Activated naive CD4-positive, alpha-beta T cell treated with anti-CD3 and anti-CD28 coated beads for 36 hours (primary cell): ENCODE measurements around the gene JAM3. TPM values are rescaled to one million over a fixed set of nuclear protein-coding genes. Genes with fewer than 3 reads are reported as not detected.
A peak's percentile ranks its signal among the peaks of the same experiment; 100 is the strongest.

Source experiments
- CTCF ChIA-PET: fragments of 350-600 bp; sonication (Branson Sonifier 250); formaldehyde crosslinking; loops from one replicate; lab custom pipeline; 2021; ENCODE audit warnings: antibody characterized with exemption; lab: Charles Lee
- DNase-seq: peaks from one replicate; pipeline ENCODE4 v3.0.0-alpha.2; 2020
- H3K27ac Mint-ChIP-seq: one replicate; pipeline ENCODE4 v1.8.0; 2021; ENCODE audit warnings: mild to moderate bottlenecking, mixed read lengths
- H3K27me3 Mint-ChIP-seq: one replicate; pipeline ENCODE4 v1.8.0; 2021; ENCODE audit warnings: low read depth, mixed read lengths
- H3K36me3 Mint-ChIP-seq: one replicate; pipeline ENCODE4 v1.8.0; 2021; ENCODE audit warnings: low read depth, mixed read lengths
- H3K4me1 Mint-ChIP-seq: one replicate; pipeline ENCODE4 v1.8.0; 2021; ENCODE audit warnings: low read depth, mixed read lengths
- H3K4me3 Mint-ChIP-seq: one replicate; pipeline ENCODE4 v1.8.0; 2021; ENCODE audit warnings: mild to moderate bottlenecking, moderate library complexity, mixed read lengths
- H3K9me3 Mint-ChIP-seq: one replicate; pipeline ENCODE4 v1.8.0; 2021; ENCODE audit warnings: mixed read lengths
- intact Hi-C: fragments of 100-400 bp; cut with micrococcal nuclease; formaldehyde crosslinking; loops from one replicate; pipeline ENCODE4 v1.15.1; 2023
- total RNA-seq, 2 experiments: library from RNA; stranded (reverse); gene quantifications; one replicate each; pipeline ENCODE4 v1.2.3, GENCODE V29; 2021

The JAM3 gene
- total RNA-seq, 2 experiments from 2014 or later: 4.0 to 6.4 TPM

DNA sequence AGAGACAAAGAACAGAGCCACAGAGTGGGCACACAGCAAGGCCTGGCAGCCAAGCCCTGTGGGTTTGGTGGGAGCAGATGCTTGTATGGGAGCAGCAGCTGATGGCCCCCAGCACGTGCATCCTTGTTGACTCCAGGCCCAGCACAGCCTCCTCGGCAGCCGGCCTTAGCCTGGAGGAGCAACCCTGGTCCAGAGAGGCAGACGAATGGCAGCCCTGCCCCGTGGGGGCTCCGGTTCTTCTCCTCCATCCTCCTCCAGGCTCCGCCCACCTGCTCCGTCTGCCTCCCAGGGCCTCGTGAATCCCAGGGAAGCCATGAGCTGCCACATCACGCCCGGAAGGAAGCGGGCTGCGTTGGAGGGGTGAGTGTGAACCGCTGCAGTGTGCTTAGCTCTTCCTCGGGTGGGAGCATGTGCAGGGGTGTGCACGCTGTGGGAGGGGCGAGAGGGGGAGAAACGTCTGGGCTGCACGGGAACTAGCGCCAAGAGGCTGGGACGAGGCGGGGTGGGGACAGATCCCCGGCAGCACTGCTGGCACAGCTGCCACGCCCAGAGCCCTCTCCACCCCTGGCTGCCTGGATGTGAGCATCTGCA, 36.3 kb upstream of the JAM3 start:
- Mint-ChIP-seq H3K27ac (no peak overlapping the region), H3K4me1 (peaks cover 61% of the 10 kb centered on the region), H3K27me3 (no peaks in the 10 kb centered on the region), H3K36me3 (no peaks in the 10 kb centered on the region), H3K4me3 (no peak overlapping the region), H3K9me3 (no peaks in the 10 kb centered on the region)
- intact Hi-C loops: no loop called here
- CTCF ChIA-PET: interaction anchor here (0.6 to 1.2 kb wide), 2 partner anchors 94 to 108 kb away, joined by 3 to 4 read pairs; no protein-coding TSS in a partner anchor
- DNase-seq: peak; percentile 32

- no peak overlapping the region for H3K27ac Mint-ChIP-seq
- DNase-seq: no peak
- peaks cover 58% of the 10 kb centered on the region for H3K4me1 Mint-ChIP-seq
- peak overlapping the region; percentile 44 for H3K4me3 Mint-ChIP-seq
- intact Hi-C loops: no loop called here
- CTCF ChIA-PET: interaction anchor here (0.8 to 1.4 kb wide), 2 partner anchors 17 to 106 kb away, joined by 3 read pairs; no protein-coding TSS in a partner anchor
- H3K9me3 Mint-ChIP-seq: no peaks in the 10 kb centered on the region
- no peaks in the 10 kb centered on the region for H3K36me3 Mint-ChIP-seq
- no peaks in the 10 kb centered on the region for H3K27me3 Mint-ChIP-seq
Measured at GRCh38 chr11:134033276-134033675, 35.6 kb upstream of the JAM3 start.

- CTCF ChIA-PET: interaction anchor here (0.7 to 1.4 kb wide), 4 partner anchors 11 to 106 kb away, joined by 3 to 4 read pairs (median 3); no protein-coding TSS in a partner anchor
- H3K27ac Mint-ChIP-seq: peak overlapping the region; percentile 43
- no peaks in the 10 kb centered on the region for H3K36me3 Mint-ChIP-seq
- peaks cover 52% of the 10 kb centered on the region for H3K4me1 Mint-ChIP-seq
- DNase-seq: peak; percentile 84
- H3K9me3 Mint-ChIP-seq: no peaks in the 10 kb centered on the region
- no peaks in the 10 kb centered on the region for H3K27me3 Mint-ChIP-seq
- H3K4me3 Mint-ChIP-seq: peak overlapping the region; percentile 44
- intact Hi-C loops: loop anchor here (1.0 kb wide), 1 partner anchor 77 kb away; no protein-coding TSS in a partner anchor
Measured at GRCh38 chr11:134033696-134034491, 35.0 kb upstream of the JAM3 start.

DNA sequence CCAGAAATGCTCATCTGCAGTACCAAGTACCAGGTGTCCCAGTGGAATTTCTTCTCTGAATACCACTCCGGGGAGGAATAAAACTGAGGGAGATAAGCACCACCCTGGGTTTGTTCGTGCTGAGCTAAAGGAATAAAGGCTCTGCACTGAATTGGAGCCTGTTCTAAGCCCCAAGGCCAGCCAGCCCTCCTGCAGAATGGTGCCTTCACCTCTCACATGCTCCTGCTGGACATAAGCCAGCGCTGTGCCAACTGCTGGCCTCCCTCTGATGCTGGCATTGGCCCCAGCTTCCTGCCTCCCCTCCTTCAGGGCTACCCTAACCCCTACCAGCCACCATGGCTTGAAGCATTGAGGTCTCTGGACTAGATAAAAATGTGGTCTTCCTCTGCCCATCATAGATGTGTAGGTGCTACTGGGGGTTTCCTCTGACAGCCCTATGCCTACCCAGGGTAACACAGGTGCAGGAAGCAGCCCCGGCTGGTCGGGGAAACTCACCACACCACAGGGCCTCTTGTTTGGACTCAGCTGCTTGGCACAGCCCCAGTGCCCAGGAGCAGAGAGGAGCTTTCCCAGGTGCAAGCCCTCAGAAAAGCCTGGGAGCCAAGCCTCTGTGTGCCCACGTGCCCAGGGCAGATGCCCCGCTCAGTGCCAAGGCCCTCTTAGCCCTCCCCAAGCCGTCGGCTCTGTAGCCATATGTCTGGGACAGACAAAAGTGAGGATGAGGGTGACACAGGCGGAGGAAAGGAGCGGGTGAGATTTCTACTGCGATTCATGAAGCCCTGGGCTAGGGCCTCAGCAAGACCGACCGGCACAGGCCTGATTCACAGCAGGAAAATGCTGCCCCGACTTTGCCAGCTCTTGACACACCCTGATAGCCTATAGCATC, 34.1 kb upstream of the JAM3 start:
- intact Hi-C loops: loop anchor here (1.0 kb wide), 1 partner anchor 77 kb away; no protein-coding TSS in a partner anchor
- CTCF ChIA-PET: interaction anchor here (0.6 to 1.4 kb wide), 3 partner anchors 16 to 87 kb away, joined by 3 to 4 read pairs (median 3); no protein-coding TSS in a partner anchor
- no peak overlapping the region for H3K27ac Mint-ChIP-seq
- no peaks in the 10 kb centered on the region for H3K36me3 Mint-ChIP-seq
- peaks cover 51% of the 10 kb centered on the region for H3K4me1 Mint-ChIP-seq
- no peaks in the 10 kb centered on the region for H3K9me3 Mint-ChIP-seq
- DNase-seq: no peak
- no peak overlapping the region for H3K4me3 Mint-ChIP-seq
- no peaks in the 10 kb centered on the region for H3K27me3 Mint-ChIP-seq

DNA sequence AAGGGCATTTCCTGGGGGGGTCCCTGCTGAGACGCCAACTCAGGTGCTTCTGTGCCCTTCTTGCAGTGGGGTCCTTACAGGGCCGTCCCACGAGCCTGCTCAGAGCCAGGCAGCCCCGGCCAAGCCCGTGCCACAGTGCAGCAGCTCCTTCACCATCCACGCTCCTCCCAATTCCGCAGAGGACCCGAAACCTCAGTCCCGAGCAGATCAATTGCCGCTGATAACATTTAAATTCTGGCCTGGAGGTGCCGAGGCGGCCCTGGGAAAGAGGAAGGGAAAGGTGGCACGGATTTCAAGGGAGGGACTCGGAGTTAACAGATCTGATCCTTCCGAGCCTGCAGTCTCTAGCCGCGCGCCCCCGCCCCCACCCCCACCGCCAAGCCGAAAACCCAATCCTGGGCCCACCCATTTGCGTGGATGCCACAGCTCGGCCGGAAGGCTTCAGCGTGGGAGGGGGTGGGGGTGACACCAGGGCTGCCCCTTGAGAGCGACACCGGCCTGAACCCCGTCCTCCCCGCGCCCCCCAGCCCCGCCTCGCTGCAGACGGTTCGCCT, 32.3 kb upstream of the JAM3 start:
- H3K27me3 Mint-ChIP-seq: no peaks in the 10 kb centered on the region
- no peaks in the 10 kb centered on the region for H3K9me3 Mint-ChIP-seq
- no peaks in the 10 kb centered on the region for H3K36me3 Mint-ChIP-seq
- peaks cover 51% of the 10 kb centered on the region for H3K4me1 Mint-ChIP-seq
- peak; percentile 22 for DNase-seq
- CTCF ChIA-PET: interaction anchor here (0.6 to 1.9 kb wide), 3 partner anchors 56 to 204 kb away, joined by 3 to 11 read pairs (median 4); no protein-coding TSS in a partner anchor
- H3K4me3 Mint-ChIP-seq: peak overlapping the region; percentile 77
- intact Hi-C loops: loop anchor here (1.0 to 2.0 kb wide), 5 partner anchors 32 to 188 kb away; partner anchors contain the start of gene VPS26B
- peak overlapping the region; percentile 59 for H3K27ac Mint-ChIP-seq

DNA sequence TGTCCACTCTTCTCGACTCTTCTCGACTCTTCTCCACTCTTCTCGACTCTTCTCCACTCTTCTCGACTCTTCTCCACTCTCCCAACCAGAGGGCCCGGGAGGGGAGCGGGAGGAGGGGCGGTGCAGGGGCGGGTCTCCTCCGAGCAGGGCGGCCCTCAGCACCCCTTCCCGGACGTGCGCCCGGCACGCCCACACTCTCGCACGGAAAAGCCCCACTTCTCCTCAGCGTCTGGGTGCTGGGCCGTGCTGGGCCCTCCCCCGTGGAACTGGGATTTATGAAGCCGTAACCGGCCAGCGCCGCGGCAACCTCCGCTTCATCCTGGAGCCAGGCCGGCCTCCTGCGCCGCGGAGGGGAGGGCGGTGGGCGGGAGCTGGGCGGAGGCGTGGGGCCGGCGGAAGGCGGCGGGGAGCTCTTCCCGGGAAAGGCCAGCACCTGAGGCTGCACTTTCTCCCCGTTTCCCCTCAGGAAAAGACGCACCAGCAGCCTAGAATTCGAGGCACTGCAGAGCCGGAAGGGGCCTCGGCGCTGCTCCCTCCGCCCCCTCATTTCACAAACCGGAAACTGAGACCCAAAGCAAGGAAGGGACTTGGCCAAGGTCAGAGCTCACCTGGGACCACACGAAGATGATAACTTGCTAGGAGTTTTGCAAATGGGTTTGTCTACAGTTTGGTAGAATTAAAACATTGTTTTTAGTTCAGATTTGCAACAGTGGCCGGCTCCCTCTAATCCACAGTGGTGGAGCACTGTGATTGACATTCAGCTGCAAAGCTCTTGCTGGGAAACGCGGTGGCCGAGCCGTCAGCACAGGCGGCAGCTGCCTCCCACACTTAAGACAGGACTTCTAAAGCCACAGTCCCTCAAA, 31.6 kb upstream of the JAM3 start:
- DNase-seq: peak; percentile 73
- Mint-ChIP-seq H3K27ac (peak overlapping the region; percentile 70), H3K36me3 (no peaks in the 10 kb centered on the region), H3K27me3 (no peaks in the 10 kb centered on the region), H3K9me3 (no peaks in the 10 kb centered on the region), H3K4me1 (peaks cover 48% of the 10 kb centered on the region), H3K4me3 (peak overlapping the region; percentile 77)
- CTCF ChIA-PET: interaction anchor here (1.9 to 5.8 kb wide), 2 partner anchors 13 to 109 kb away, joined by 11 to 44 read pairs; no protein-coding TSS in a partner anchor
- intact Hi-C loops: loop anchor here (1.0 to 2.0 kb wide), 5 partner anchors 31 to 187 kb away; partner anchors contain the start of gene VPS26B

DNA sequence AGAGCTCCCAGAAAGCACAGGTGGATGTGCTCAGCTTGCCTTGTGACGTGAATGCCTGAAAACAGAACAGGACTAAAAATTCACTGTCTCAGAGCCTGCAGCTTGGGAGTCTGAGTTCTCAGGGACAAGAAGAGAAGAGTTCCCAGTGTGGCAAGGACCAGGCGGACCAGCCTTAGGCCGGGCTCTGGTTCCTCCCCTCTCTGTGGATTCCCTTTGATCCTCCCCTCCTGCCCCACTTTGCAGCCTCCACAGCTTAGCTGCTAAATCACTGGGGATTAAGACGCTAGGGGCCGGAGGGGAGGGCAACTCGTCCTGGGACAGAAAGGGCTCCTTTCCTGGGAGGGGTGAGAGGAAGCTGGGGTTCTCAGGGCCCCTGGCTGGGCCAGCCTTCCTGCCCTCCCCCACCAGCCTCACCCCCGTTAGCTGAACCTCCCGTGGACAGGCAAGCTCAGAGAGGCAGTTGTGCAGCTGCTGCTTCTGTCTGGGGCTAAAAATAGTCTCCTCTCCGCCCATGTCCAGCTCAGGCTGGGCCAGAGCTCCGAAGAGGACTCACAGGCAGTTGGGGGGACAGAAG, 29.9 kb upstream of the JAM3 start:
- Mint-ChIP-seq H3K27ac (no peak overlapping the region), H3K36me3 (no peaks in the 10 kb centered on the region), H3K27me3 (no peaks in the 10 kb centered on the region), H3K9me3 (no peaks in the 10 kb centered on the region), H3K4me1 (peaks cover 34% of the 10 kb centered on the region), H3K4me3 (no peak overlapping the region)
- no peak for DNase-seq
- intact Hi-C loops: no loop called here
- CTCF ChIA-PET: interaction anchor here (1.8 to 5.8 kb wide), 2 partner anchors 9 to 11 kb away, joined by 4 to 44 read pairs; no protein-coding TSS in a partner anchor

DNA sequence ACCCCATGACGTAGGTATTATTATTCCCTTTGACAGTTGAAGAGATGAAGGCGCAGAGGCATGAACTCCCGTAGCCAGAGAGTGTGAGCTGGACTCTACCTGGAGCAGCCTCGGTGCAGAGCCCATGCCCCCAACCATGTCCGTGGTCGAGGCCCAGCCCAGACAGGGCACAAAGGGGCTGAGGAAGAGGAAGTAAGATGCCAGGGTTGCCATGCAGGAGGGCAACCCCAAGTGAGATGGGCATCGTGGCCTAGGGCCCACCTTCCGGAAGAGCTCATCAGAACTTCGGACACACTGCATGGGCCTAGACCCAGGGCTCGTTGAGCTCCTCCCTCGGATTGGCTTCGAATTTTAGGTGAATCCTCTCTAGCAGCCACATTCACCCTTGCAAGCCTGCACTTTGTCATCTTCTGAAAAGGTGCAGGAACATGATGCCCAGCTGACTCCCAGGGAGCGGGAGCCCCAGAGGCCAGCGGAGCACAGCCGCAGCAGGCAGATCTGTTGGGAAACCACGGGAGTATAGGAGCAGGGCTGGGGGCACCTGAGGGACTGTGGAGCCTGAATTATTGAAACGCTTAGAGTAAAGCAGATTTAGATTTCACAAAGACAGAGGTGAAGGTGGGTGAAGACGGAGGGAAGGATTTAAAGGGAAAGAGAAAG, 29.0 kb upstream of the JAM3 start:
- Mint-ChIP-seq H3K36me3 (no peaks in the 10 kb centered on the region), H3K4me3 (no peak overlapping the region), H3K27me3 (no peaks in the 10 kb centered on the region), H3K27ac (no peak overlapping the region), H3K9me3 (no peaks in the 10 kb centered on the region), H3K4me1 (peaks cover 26% of the 10 kb centered on the region)
- DNase-seq: no peak
- CTCF ChIA-PET: interaction anchor here (1.0 to 5.8 kb wide), 4 partner anchors 10 to 216 kb away, joined by 3 to 44 read pairs (median 4); no protein-coding TSS in a partner anchor
- intact Hi-C loops: no loop called here

- CTCF ChIA-PET: interaction anchor here (0.5 to 5.8 kb wide), 6 partner anchors 9 to 223 kb away, joined by 3 to 44 read pairs (median 4); no protein-coding TSS in a partner anchor
- H3K4me3 Mint-ChIP-seq: no peak overlapping the region
- no peaks in the 10 kb centered on the region for H3K36me3 Mint-ChIP-seq
- DNase-seq: no peak
- intact Hi-C loops: no loop called here
- no peaks in the 10 kb centered on the region for H3K27me3 Mint-ChIP-seq
- peaks cover 18% of the 10 kb centered on the region for H3K4me1 Mint-ChIP-seq
- H3K9me3 Mint-ChIP-seq: no peaks in the 10 kb centered on the region
- H3K27ac Mint-ChIP-seq: no peak overlapping the region
Measured at GRCh38 chr11:134040386-134041302, 28.2 kb upstream of the JAM3 start.
